ENCODE measurements around the gene PGBD1. TPM values are rescaled to one million over a fixed set of nuclear protein-coding genes. Genes with fewer than 3 reads are reported as not detected.

The PGBD1 gene
- total RNA-seq, 2 donors from 2014 or later, result 7.3 to 8.3 TPM

- Histone ChIP-seq H3K36me3 (no peaks in the 10 kb centered on the region), H3K27me3 (replicated peaks; ENCODE audit: insufficient read depth) (no peaks in the 10 kb centered on the region), H3K4me1 (ENCODE audit: control insufficient read depth in 1 of 2, low read depth in 2 of 2) (peaks cover 8 to 12% of the 10 kb centered on the region in 2 donors), H3K4me3 (peak overlapping the region; percentile 80), H3K9me3 (no peaks in the 10 kb centered on the region), H3K27ac (peak overlapping the region; percentile 92 to 94)
- DNase-seq (ENCODE audit: low spot score) (no peak), ATAC-seq (ENCODE audit: insufficient number of reproducible peaks, low FRiP score, low read depth) (no peak)
- no peak for TF ChIP-seq CTCF (IDR thresholded peaks at IDR 0.05)
These were observed 53.1 kb downstream of the PGBD1 start for GRCh38 chr6:28334286-28335039.

- Histone ChIP-seq H3K27ac (peak overlapping the region; percentile 92 to 94), H3K4me1 (ENCODE audit: control insufficient read depth in 1 of 2, low read depth in 2 of 2) (peaks cover 8 to 12% of the 10 kb centered on the region in 2 donors), H3K4me3 (peak overlapping the region; percentile 80), H3K27me3 (replicated peaks; ENCODE audit: insufficient read depth) (no peaks in the 10 kb centered on the region), H3K9me3 (no peaks in the 10 kb centered on the region), H3K36me3 (no peaks in the 10 kb centered on the region)
- DNase-seq (ENCODE audit: low spot score) (no peak), ATAC-seq (ENCODE audit: insufficient number of reproducible peaks, low FRiP score, low read depth) (no peak)
- no peak for TF ChIP-seq CTCF (IDR thresholded peaks at IDR 0.05)
These were observed 53.7 kb downstream of the PGBD1 start for GRCh38 chr6:28335040-28335563.

- TF ChIP-seq CTCF (IDR thresholded peaks at IDR 0.05), result no peak
- peak within 1 kb of the TSS; percentile 80 for H3K4me3 ChIP-seq
- peak; percentile 99 for ATAC-seq (ENCODE audit: insufficient number of reproducible peaks, low FRiP score, low read depth)
These were observed 54.4 kb downstream of the PGBD1 start, which contains the start of gene ZSCAN31 for GRCh38 chr6:28335564-28336283. ZSCAN31 (minus strand) TSS chr6:28336148; CDS start chr6:28329683, 6,465 bp downstream.

GRCh38 chr6:28336284-28337120 is 55.1 kb downstream of the PGBD1 start:
- ATAC-seq (ENCODE audit: insufficient number of reproducible peaks, low FRiP score, low read depth) (no peak), DNase-seq (ENCODE audit: low spot score) (no peak)
- H3K27me3 ChIP-seq (replicated peaks; ENCODE audit: insufficient read depth), result no peaks in the 10 kb centered on the region
- H3K36me3 ChIP-seq, result no peaks in the 10 kb centered on the region
- peaks cover 8 to 12% of the 10 kb centered on the region in 2 donors for H3K4me1 ChIP-seq (ENCODE audit: control insufficient read depth in 1 of 2, low read depth in 2 of 2)
- no peak for TF ChIP-seq CTCF (IDR thresholded peaks at IDR 0.05)
- peak overlapping the region; percentile 92 to 94 for H3K27ac ChIP-seq
- no peaks in the 10 kb centered on the region for H3K9me3 ChIP-seq
- peak overlapping the region; percentile 80 for H3K4me3 ChIP-seq

More at GRCh38 chr6:28335564-28336283, 54.4 kb downstream of the PGBD1 start, which contains the start of gene ZSCAN31:
- Histone ChIP-seq H3K27me3 (replicated peaks; ENCODE audit: insufficient read depth) (no peaks in the 10 kb centered on the region), H3K27ac (peak within 1 kb of the TSS; percentile 92 to 94), H3K9me3 (no peaks in the 10 kb centered on the region), H3K4me1 (ENCODE audit: control insufficient read depth in 1 of 2, low read depth in 2 of 2) (peaks cover 8 to 12% of the 10 kb centered on the region in 2 donors), H3K36me3 (no peaks in the 10 kb centered on the region)
- DNase-seq (ENCODE audit: low spot score), result peak; percentile 93

Measured in thoracic aorta (tissue), 2 donors.